Measurements from ENCODE around the gene SENP3. TPM values are rescaled to one million over a fixed set of nuclear protein-coding genes. Genes with fewer than 3 reads are reported as not detected.
A peak's percentile ranks its signal among the peaks of the same experiment; 100 is the strongest.

SENP3 gene
- total and polyA plus RNA-seq, 2 of the 13 experiments (the other 11 are each of a cell fraction or from before 2014, with no cell fraction given), result 55.8 to 75.4 TPM

- peaks cover 15% of the 10 kb centered on the region for H3K79me2 ChIP-seq (ENCODE audit: insufficient read depth, low read length)
- 0 out of 2 replicates have a peak, but pooled peaks have one; percentile 2 for TF ChIP-seq MEIS2 (CRISPR knock-in tag; IDR thresholded peaks at IDR 0.05)
- no peak for TF ChIP-seq ZSCAN22 (CRISPR knock-in tag; IDR thresholded peaks at IDR 0.05)
- H4K20me1 ChIP-seq (ENCODE audit: insufficient read depth, low read length), result no peaks in the 10 kb centered on the region
- H3K9ac ChIP-seq (ENCODE audit: insufficient read depth, low read depth, low read length), result no peak overlapping the region
- DNase-seq (ENCODE audit: low spot score), result no peak
- no peak overlapping the region for H3K4me3 ChIP-seq (replicated peaks in 1 of 3; ENCODE audit: insufficient read depth in 1 of 3, low read depth in 2 of 3, low read length in 3 of 3)
- no peak for FAIRE-seq
- H3K27me3 ChIP-seq (ENCODE audit: control insufficient read depth in 1 of 2, insufficient read depth in 2 of 2, low read length in 2 of 2), result no peaks in the 10 kb centered on the region; a peak in 1 of 5 replicates
- POLR2A ChIA-PET, result interaction anchor here (0.6 to 4.5 kb wide), 5 partner anchors 8 to 100 kb away, joined by 3 to 89 read pairs (median 4); partner anchors contain the start of genes ATP1B2, CD68, SAT2 and TP53
- H3K9me3 ChIP-seq (ENCODE audit: low read length), result no peaks in the 10 kb centered on the region
- H2AFZ ChIP-seq (ENCODE audit: low read length), result no peak overlapping the region
- intact Hi-C loops (cut with micrococcal nuclease; ENCODE audit: unreplicated experiment), result no loop called here
- peaks cover 23% of the 10 kb centered on the region for H3K4me1 ChIP-seq (ENCODE audit: insufficient read depth, low read length)
- 84% methylated on average over 12 of the region's 12 CpGs for WGBS (ENCODE audit: low lambda C conversion rate)
- in situ Hi-C loops (cut with HindIII; ENCODE audit: extremely low pct_ligation_motif_present, low pct_unique_long_range_greater_than_20kb), result loop anchor here (5.0 kb wide), 1 partner anchor 100 kb away; the partner anchor contains the start of genes TP53 and WRAP53
- ATAC-seq, result no peak
- H3K36me3 ChIP-seq (replicated peaks in 1 of 2; ENCODE audit: control insufficient read depth in 1 of 2, insufficient read depth in 2 of 2, low read length in 2 of 2), result peaks cover 13 to 36% of the 10 kb centered on the region in 2 experiments
- CTCF ChIA-PET (ENCODE audit: low intra/inter-chr PET ratio, low total read pairs), result interaction anchor here (0.9 to 1.5 kb wide), 3 partner anchors 46 to 100 kb away, joined by 3 to 7 read pairs (median 3); partner anchors contain the start of genes TP53 and WRAP53
- no peak overlapping the region for H3K4me2 ChIP-seq (ENCODE audit: low read depth, low read length)
- no peak overlapping the region for H3K27ac ChIP-seq (ENCODE audit: extremely low read length, insufficient read depth, low read length)
- no TSS peak for BruUV-seq (replicated peaks)
Measured at GRCh38 chr17:7587420-7588151, 25.9 kb downstream of the SENP3 start.

GRCh38 chr17:7588553-7589203, 27.0 kb downstream of the SENP3 start:
- intact Hi-C loops (cut with micrococcal nuclease; ENCODE audit: unreplicated experiment), result no loop called here
- in situ Hi-C loops (cut with HindIII; ENCODE audit: extremely low pct_ligation_motif_present, low pct_unique_long_range_greater_than_20kb), result loop anchor here (5.0 kb wide), 1 partner anchor 99 kb away; the partner anchor contains the start of genes TP53 and WRAP53
- H3K27ac ChIP-seq (ENCODE audit: extremely low read length, insufficient read depth, low read length), result no peak overlapping the region
- H3K4me2 ChIP-seq (ENCODE audit: low read depth, low read length), result no peak overlapping the region
- ChIA-PET POLR2A (interaction anchor here (1.1 to 1.7 kb wide), 3 partner anchors 9 to 99 kb away, joined by 4 to 5 read pairs (median 4); partner anchors contain the start of genes CD68, SAT2 and TP53), CTCF (ENCODE audit: low intra/inter-chr PET ratio, low total read pairs) (no interaction called here)
- no peaks in the 10 kb centered on the region for H4K20me1 ChIP-seq (ENCODE audit: insufficient read depth, low read length)
- H3K9me3 ChIP-seq (ENCODE audit: low read length), result no peaks in the 10 kb centered on the region
- no TSS peak for BruUV-seq (replicated peaks)
- ATAC-seq (no peak), DNase-seq (ENCODE audit: low spot score) (no peak), FAIRE-seq (no peak)
- WGBS (ENCODE audit: low lambda C conversion rate), result 95% methylated on average over 22 of the region's 30 CpGs
- H3K4me1 ChIP-seq (ENCODE audit: insufficient read depth, low read length), result peaks cover 13% of the 10 kb centered on the region
- peaks cover 19 to 47% of the 10 kb centered on the region in 2 experiments for H3K36me3 ChIP-seq (replicated peaks in 1 of 2; ENCODE audit: control insufficient read depth in 1 of 2, insufficient read depth in 2 of 2, low read length in 2 of 2)
- no peak overlapping the region for H2AFZ ChIP-seq (ENCODE audit: low read length)
- no peaks in the 10 kb centered on the region; a peak in 1 of 5 replicates for H3K27me3 ChIP-seq (ENCODE audit: control insufficient read depth in 1 of 2, insufficient read depth in 2 of 2, low read length in 2 of 2)
- no peak overlapping the region for H3K4me3 ChIP-seq (replicated peaks in 1 of 3; ENCODE audit: insufficient read depth in 1 of 3, low read depth in 2 of 3, low read length in 3 of 3)
- no peak overlapping the region for H3K9ac ChIP-seq (ENCODE audit: insufficient read depth, low read depth, low read length)
- H3K79me2 ChIP-seq (ENCODE audit: insufficient read depth, low read length), result peaks cover 10% of the 10 kb centered on the region
- TF ChIP-seq RBFOX2 (IDR thresholded peaks at IDR 0.05; ENCODE audit: low read depth, low read length) (peak; percentile 65; the same call in 1 of the 2 replicates), RNF2 (conservative IDR thresholded peaks at IDR 0.05; ENCODE audit: low read depth) (no peak), ZFP91 (CRISPR knock-in tag; IDR thresholded peaks at IDR 0.05; ENCODE audit: borderline replicate concordance) (no peak), ZNF12 (CRISPR knock-in tag; IDR thresholded peaks at IDR 0.05) (no peak), MBD4 (IDR thresholded peaks at IDR 0.05; ENCODE audit: borderline replicate concordance, low read length) (no peak), ZNF597 (CRISPR knock-in tag; IDR thresholded peaks at IDR 0.05) (no peak), CREB1 (IDR thresholded peaks at IDR 0.05) (no peak), CREB1 (CRISPR knock-in tag; IDR thresholded peaks at IDR 0.05) (no peak), SALL1 (CRISPR knock-in tag; IDR thresholded peaks at IDR 0.05) (no peak)
